NCI-H2171 treated with DMSO at 0.1 percent for 48 hours (cell line): ENCODE results near the gene SPG7.
A peak's percentile ranks its signal among the peaks of the same experiment; 100 is the strongest.

Experiments used
- DNase-seq: peaks from one replicate; lab custom pipeline; 2025; lab: John Stamatoyannopoulos, UW

SPG7 gene

DNA sequence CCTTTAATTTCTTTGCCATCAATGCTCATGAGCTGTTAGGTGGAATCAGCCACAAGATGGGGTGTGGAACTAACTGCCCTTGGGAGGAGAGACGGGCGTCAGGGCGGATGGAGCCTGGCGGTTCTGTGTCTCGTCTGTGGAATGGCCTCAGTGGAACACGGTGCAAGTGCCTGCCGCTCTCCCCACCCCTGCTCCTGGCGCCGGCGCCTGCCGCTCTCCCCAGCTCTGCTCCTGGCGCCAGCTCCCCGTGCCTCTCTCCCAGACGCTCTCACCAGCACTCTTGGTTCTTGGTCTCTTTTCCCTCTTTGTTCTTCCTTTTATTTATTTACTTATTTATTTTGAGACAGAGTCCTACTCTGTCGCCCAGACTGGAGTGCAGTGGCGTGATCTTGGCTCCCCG, 39.1 kb downstream of the SPG7 start:
- no peak for DNase-seq

DNA sequence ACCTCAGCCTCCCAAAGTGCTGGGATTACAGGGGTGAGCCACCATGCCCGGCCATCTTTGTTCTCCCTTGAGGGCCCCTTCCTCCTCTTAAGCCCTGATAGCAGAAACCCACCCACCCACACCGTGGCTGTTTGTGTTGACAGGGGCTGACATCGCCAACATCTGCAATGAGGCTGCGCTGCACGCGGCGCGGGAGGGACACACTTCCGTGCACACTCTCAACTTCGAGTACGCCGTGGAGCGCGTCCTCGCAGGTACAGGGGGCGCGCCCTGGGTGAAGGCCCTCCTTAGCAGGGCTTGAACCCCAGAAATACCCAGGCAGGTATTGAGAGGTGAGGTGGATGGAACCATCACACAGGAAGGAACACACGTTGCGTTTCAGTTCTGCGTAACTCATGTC, 39.7 kb downstream of the SPG7 start:
- DNase-seq, result no peak

DNA sequence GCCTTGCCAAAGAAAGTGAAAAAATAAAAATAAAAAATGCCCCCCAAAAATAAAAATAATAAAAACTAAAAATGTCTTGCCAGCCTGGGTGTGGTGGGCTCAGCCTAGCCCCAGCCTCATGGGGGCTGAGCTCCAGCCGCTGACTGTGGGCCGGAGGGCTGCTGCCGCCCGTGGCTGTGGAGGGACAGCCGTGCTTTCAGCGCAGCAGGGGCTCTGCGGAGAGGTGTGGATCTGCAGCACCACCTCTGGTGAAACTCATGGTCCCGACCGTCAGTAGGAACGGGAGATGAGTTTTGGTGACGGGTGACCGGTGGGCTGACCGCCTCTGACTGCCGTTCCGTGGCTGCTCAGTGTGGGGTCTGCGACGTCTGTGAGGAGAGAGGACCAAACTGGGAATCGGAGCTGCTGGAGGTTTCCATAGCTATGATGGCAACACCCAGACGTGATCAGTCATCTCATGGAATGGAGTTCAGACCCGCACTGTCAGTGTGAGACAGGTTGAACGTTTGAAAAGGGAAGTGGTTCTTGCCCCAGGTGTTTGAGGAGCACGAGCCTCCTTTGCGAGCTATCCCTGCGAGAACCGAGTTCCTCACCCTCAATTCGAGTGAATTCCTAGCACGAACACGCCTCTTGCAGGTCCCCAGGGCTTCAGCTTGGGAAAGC, 40.3 kb downstream of the SPG7 start:
- DNase-seq, result no peak

DNA sequence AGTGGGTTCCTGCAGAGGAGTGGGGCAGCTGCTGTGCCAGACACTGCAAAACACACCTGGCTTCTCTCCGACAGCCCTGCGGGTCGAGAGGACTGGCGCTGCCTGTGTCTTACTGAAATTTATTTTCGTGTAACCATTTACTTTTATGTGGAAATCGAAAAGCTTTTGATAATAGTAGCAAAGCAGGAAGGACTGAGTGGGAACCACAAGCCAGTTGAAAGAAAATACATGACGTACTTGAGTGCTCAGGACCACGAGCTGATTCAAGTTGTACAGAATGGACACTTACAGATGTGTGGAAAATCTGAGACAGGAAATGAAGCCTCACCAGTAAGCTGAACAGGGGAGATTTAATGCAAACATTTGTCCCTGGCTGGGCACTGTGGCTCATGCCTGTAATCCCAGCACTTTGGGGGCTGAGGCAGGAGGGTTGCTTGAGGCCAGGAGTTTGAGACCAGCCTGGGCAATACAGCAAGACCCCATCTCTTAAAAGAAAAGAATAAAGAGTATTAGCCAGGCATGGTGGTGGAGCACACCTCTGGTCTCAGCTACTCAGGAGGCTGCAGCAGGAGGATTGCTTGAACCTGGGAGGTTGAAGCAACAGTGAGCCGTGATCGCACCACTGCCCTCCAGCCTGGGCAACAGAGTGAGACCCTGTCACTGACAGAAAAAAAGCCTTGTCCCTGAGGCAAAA, 41.0 kb downstream of the SPG7 start:
- no peak for DNase-seq

DNA sequence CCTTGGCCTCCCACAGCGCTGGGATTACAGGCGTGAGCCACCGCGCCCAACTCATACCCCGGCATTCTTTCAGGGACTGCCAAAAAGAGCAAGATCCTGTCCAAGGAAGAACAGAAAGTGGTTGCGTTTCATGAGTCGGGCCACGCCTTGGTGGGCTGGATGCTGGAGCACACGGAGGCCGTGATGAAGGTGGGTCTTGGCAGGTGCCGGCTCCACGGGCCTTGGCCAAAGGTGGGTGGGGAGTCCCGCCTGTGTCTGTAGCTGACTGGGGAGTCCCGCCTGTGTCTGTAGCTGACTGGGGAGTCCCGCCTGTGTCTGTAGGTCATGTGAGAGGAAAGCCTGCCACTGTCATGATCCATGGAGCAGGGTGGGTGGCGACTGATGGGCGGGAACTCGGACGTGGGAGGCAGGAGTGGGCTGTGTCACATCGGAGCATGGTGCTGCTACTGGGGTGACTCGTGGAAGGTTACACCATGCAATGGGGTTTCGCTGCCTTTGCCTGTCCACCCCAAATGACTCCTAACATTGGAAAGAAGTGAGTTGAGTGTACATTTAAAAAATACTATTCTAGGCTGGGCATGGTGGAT, 42.3 kb downstream of the SPG7 start:
- no peak for DNase-seq

DNA sequence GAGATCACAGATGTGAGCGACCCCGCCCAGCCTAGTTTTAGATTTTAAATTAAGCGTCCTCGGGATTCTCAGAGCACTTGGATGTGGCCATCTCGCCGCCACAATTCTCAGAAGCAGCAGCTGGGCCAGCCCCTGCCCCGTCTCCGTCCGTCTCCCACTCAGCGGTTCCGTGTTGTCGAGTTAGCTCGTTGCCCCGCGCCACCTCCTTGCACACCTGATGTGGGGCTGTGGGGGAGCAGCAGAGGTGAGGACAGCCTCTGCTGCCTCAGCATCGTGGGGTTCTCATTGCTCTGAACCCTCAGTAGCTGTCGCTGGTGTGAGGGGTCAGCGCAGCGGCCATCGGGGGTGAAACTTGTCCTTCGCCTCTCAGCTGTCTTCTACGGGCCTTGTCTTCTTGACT, 44.1 kb downstream of the SPG7 start:
- DNase-seq, result no peak

DNA sequence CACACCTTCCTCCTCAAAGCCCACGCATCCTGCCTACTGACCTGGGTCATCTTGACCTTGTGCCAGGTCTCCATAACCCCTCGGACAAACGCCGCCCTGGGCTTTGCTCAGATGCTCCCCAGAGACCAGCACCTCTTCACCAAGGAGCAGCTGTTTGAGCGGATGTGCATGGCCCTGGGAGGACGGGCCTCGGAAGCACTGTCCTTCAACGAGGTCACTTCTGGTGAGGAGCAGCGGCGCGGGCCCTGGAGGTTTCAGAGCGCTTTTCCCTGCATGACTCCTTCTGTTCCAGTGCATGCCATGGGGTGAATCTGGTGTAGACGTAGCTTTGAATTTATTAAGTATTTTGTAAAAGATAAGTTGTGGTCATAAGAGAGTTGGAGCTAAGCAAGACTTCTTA, 44.7 kb downstream of the SPG7 start:
- no peak for DNase-seq

DNA sequence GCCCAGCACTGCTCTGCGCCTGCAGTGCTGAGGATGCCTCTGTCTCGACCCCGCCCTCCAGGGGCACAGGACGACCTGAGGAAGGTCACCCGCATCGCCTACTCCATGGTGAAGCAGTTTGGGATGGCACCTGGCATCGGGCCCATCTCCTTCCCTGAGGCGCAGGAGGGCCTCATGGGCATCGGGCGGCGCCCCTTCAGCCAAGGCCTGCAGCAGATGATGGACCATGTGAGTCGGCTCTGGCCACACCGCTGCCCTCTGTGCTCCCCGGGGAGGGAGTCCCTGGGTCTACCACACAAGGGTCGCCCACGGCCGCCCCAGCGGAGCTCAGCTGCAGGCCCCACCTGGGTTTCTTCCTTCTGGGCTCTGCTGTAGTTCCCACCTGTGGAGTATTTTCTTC, 45.5 kb downstream of the SPG7 start:
- DNase-seq, result no peak

DNA sequence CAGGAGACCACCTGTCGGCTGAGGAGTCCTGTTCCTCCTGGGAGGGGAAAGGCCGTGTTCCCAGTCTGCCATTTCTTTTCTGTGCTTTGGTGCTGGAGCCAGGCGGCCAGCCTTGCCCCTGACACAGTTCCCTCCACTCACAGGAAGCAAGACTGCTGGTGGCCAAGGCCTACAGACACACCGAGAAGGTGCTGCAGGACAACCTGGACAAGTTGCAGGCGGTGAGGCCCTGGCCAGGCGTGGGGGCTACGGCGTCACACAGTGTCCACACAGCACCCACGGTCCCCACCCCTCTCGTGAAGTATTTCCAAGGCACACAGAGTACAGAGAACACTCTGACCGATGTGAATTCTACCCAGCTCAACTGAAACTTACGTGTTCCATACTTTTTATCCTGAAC, 46.1 kb downstream of the SPG7 start:
- no peak for DNase-seq

DNA sequence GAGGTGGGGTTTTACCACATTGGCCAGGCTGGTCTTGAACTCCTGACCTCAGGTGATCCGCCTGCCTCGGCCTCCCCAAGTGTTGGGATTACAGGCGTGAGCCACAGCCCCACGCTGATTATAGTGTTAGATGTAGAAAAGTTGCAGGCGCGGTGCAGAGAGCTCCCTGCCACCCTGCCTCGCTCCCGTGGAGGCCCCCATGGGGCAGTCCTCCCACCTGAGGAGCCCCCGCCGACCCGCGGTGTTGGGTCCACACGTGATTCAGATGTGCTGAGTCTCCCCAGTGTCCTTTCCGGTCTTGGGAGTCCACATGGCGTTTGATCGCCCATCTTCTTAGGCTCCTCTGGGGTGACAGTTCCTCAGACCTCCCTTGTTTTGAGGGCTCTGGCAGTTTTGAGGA, 47.1 kb downstream of the SPG7 start:
- DNase-seq, result no peak

DNA sequence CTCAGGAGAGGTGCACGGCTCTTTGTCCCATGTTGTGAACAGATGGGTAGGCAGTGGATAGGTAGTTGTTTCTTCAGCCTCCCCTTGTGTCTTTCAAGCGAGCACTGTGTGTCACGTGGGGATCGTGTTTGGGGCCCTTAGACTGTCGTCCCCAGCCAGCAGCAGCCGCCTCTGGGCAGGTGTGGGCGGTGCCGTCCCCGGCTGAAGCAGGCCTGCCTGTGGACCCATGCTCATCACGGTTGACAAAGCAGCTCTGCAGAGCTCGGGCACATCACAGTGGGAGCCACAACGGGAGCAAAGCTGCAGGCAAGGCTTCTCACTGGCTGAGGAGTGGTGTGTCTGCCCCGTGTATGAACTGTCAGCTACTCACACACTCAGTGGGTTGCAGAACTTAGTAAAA, 47.6 kb downstream of the SPG7 start:
- no peak for DNase-seq

DNA sequence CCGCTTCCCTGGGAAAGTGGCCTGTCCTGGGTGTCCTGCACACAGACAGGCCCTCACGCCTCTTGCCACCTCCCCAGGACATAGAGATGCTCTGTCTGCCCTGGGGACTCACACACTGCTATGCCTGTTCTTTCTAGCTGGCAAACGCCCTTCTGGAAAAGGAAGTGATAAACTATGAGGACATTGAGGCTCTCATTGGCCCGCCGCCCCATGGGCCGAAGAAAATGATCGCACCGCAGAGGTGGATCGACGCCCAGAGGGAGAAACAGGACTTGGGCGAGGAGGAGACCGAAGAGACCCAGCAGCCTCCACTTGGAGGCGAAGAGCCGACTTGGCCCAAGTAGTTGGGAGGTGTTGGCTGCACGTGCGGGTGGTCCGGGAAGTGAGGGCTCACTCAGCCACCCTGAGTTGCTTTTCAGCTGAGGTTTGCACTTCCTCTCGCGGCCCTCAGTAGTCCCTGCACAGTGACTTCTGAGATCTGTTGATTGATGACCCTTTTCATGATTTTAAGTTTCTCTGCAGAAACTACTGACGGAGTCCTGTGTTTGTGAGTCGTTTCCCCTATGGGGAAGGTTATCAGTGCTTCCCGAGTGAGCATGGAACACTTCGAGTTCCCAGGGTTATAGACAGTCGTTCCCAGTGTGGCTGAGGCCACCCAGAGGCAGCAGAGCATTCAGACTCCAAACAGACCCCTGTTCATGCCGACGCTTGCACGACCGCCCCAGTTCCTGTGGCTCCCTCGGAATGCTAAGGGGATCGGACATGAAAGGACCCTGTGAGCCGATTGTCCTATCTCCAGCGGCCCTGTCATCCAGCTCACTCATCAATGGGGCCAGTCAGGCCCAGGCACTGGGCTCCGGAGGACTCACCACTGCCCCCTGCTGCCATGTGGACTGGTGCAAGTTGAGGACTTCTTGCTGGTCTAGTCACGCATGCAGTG, 48.8 kb downstream of the SPG7 start:
- DNase-seq, result peak; percentile 16

DNA sequence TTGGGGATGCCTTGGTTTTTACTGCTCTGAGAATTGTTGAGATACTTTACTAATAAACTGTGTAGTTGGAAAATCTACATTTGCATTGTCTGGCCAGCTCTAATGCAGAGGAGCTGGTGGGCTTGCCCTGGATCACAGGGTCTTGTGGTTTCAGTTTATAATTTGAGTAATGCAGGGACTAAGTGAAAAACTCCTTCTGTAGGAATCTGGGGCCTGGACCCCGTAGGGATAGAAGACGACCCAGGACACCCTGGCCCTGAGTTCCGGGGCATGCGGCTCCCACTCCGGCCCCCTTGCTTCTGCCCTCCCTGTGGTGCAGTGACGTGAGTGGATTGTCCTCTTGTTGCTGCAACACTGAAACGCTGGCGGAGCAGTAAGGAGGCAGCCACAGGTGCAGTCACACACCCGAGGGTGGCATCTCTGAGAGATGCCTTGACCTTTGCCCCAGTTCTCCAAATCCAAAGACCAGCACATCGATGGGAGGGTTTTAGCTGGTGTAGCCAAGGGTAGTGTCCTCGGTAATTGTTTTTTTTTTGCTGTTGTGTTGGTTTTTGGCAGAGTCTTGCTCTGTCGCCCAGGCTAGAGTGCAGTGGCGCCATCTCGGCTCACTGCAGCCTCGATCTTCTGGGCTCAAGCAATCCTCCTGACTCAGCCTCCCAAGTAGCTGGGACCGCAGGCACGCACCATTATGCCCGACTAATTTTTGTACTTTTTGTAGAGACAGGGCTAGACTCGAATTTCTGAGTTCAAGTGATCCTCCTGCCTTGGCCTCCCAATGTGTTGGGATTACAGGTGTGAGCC, 49.7 kb downstream of the SPG7 start:
- no peak for DNase-seq

DNA sequence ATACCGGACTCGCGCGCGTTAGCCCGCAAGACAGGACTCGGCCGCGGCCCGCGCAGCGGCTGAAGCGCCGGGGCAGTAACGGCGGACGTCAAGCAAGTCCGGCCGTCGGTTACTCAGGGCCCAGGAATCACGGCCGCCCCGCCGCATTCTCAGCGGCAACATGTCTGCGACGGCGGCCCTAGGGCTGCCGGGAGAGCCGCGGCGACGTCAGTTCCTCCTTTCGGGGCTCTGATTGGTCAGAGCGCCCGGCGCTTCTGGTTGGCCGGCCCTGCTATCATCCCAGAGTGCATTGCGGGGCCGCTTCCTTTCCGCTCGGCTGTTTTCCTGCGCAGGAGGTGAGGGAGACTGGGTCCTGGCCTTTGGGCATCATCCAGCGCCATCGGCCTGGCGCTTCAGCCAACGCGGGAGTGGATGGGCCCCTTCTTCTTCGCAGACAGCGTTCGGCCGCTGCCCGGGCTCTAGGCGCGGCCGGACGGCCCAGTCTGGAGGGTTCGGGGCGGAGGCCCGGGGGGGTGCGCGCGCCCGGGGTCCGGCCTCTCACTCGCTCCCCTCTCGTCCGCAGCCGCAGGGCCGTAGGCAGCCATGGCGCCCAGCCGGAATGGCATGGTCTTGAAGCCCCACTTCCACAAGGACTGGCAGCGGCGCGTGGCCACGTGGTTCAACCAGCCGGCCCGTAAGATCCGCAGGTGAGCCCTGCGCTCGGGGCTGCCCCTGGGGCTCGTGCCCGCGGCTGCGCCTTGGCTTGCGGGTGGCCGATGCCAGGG, 52.4 kb downstream of the SPG7 start, which contains the start of gene RPL13:
TSS of gene RPL13 (plus strand) at position 305 of the 764 bp plus-strand sequence. CDS start at position 583, 278 bp downstream.
- DNase-seq, result peak; percentile 94

DNA sequence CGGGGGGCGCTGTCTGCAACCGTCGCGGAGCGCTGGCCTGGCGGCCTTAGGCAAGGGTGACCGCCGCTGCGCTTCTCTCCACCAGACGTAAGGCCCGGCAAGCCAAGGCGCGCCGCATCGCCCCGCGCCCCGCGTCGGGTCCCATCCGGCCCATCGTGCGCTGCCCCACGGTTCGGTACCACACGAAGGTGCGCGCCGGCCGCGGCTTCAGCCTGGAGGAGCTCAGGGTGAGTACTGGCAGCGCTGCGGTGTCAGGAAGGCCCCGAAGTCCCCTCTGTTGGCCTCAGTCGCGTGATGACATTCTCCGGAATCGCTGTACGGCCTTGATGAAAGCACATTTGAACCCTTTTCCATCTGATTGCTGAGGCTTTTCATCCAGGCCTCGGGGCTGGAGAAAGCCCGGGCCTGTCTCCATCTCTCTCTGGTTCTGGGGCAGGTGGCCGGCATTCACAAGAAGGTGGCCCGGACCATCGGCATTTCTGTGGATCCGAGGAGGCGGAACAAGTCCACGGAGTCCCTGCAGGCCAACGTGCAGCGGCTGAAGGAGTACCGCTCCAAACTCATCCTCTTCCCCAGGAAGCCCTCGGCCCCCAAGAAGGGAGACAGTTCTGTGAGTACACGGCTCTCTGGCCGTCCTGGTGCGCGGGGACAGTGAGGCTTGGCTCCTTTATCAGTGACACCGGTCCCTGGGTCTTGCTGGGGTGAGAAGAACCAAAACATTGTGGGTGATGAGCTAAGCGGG, 53.1 kb downstream of the SPG7 start:
- DNase-seq, result no peak

DNA sequence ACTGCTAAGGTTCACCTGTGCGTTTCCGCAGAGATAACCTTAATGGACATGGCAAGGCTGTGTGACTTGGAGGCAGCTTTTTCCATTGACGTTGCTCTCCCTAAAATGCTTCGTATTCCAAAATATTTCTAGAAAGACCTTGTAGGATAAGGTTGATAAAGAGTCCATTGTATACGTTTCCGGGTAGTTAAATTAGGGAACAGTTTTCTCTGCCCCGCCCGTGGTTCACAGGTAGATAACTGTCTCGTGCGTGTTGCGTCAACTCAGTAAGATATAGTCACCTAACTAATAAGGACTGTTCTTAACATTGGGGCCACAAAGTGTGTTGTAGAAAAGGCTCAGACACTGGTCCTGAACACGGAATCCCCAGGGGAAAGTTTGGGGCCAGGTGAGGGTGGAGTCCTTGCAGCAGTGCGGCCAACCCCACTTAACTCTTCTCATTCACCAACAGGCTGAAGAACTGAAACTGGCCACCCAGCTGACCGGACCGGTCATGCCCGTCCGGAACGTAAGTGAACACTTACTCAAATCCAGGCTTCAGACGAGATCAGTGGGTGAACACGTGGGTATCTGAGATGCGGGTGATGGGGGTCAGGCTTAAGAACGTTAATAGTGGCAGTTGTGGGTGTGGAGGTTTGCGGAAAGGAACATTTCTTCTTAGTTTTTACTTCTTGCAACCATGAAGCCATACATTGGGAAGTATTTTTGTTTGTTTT, 53.8 kb downstream of the SPG7 start:
- DNase-seq, result no peak

DNA sequence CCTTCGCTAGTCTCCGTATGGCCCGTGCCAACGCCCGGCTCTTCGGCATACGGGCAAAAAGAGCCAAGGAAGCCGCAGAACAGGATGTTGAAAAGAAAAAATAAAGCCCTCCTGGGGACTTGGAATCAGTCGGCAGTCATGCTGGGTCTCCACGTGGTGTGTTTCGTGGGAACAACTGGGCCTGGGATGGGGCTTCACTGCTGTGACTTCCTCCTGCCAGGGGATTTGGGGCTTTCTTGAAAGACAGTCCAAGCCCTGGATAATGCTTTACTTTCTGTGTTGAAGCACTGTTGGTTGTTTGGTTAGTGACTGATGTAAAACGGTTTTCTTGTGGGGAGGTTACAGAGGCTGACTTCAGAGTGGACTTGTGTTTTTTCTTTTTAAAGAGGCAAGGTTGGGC, 54.7 kb downstream of the SPG7 start:
- DNase-seq, result no peak

DNA sequence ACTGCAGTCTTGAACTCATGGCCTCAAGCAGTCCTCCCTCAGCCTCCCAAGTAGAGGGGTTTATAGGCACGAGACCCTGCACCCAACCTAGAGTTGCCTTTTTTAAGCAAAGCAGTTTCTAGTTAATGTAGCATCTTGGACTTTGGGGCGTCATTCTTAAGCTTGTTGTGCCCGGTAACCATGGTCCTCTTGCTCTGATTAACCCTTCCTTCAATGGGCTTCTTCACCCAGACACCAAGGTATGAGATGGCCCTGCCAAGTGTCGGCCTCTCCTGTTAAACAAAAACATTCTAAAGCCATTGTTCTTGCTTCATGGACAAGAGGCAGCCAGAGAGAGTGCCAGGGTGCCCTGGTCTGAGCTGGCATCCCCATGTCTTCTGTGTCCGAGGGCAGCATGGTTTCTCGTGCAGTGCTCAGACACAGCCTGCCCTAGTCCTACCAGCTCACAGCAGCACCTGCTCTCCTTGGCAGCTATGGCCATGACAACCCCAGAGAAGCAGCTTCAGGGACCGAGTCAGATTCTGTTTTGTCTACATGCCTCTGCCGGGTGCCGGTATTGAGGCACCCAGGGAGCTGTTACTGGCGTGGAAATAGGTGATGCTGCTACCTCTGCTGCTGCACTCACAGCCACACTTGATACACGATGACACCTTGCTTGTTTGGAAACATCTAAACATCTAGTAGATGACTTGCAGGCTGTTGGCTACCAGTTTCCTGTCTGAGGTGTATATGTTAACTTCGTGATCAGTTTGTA, 55.6 kb downstream of the SPG7 start:
- DNase-seq, result peak; percentile 15
